AG20443 (cell line): ENCODE data around the gene OARD1.

Source experiments
- DNase-seq: peaks from one replicate; pipeline ENCODE4 v3.0.0; 2012; ENCODE audit warnings: low spot score, mixed read lengths

OARD1 gene

GRCh38 chr6:41074692-41075436, 2.7 kb upstream of the OARD1 start:
- DNase-seq, result no peak

GRCh38 chr6:41073968-41074691, 2.0 kb upstream of the OARD1 start:
- no peak for DNase-seq

GRCh38 chr6:41073203-41073967, 1.2 kb upstream of the OARD1 start:
- DNase-seq, result peak; percentile 76

GRCh38 chr6:41072836-41073202, 663 bp upstream of the OARD1 start, which contains the start of gene NFYA:
Gene NFYA, plus strand, starts transcription at chr6:41072974. Its CDS starts 6,116 bp downstream, at chr6:41079090.
- peak; percentile 95 for DNase-seq

GRCh38 chr6:41071501-41071922, 644 bp downstream of the OARD1 start:
- DNase-seq, result no peak

GRCh38 chr6:41066867-41067304, 5.3 kb downstream of the OARD1 start:
- peak; percentile 53 for DNase-seq

GRCh38 chr6:41065550-41066026, 6.6 kb downstream of the OARD1 start:
- DNase-seq, result no peak

GRCh38 chr6:41064841-41065240, 7.3 kb downstream of the OARD1 start:
- DNase-seq, result no peak

GRCh38 chr6:41063884-41064285, 8.3 kb downstream of the OARD1 start:
- no peak for DNase-seq

GRCh38 chr6:41062056-41062455, 10.1 kb downstream of the OARD1 start:
- no peak for DNase-seq

GRCh38 chr6:41061196-41061726, 10.9 kb downstream of the OARD1 start:
- no peak for DNase-seq

GRCh38 chr6:41059556-41059955, 12.6 kb downstream of the OARD1 start:
- DNase-seq, result peak; percentile 67

- DNase-seq, result no peak
These were observed 13.4 kb downstream of the OARD1 start for GRCh38 chr6:41058783-41059181.

GRCh38 chr6:41056768-41057490, 15.2 kb downstream of the OARD1 start:
- no peak for DNase-seq

GRCh38 chr6:41055149-41055548, 17.0 kb downstream of the OARD1 start:
- peak; percentile 3 for DNase-seq

GRCh38 chr6:41054511-41054910, 17.6 kb downstream of the OARD1 start:
- DNase-seq, result peak; percentile 2

GRCh38 chr6:41053041-41053440, 19.1 kb downstream of the OARD1 start, which contains the start of gene APOBEC2:
Gene APOBEC2, plus strand, starts transcription at chr6:41053202. Its CDS starts 146 bp downstream, at chr6:41053348.
- DNase-seq, result peak; percentile 5

GRCh38 chr6:41051873-41052272, 20.3 kb downstream of the OARD1 start:
- DNase-seq, result no peak

GRCh38 chr6:41050536-41050935, 21.6 kb downstream of the OARD1 start:
- DNase-seq, result no peak

GRCh38 chr6:41049955-41050354, 22.2 kb downstream of the OARD1 start:
- no peak for DNase-seq

GRCh38 chr6:41049521-41049920, 22.6 kb downstream of the OARD1 start:
- no peak for DNase-seq
